GM20000 (cell line): ENCODE data around the gene TRAF2.

ENCODE experiments used
- DNase-seq: peaks from one replicate; pipeline ENCODE4 v3.0.0; 2012; ENCODE audit warnings: low spot score
- TF ChIP-seq, protein P1 (sequence below): IDR thresholded peaks from 2 replicates; pipeline ENCODE4 v1.5.1; 2012; ENCODE audit warnings: mild to moderate bottlenecking, control low read depth; ENCODE audit errors: extremely low read depth, missing control alignments

TRAF2 gene

GRCh38 chr9:136910901-136911245 is 24.6 kb downstream of the TRAF2 start:
- TF ChIP-seq, protein P1, sequence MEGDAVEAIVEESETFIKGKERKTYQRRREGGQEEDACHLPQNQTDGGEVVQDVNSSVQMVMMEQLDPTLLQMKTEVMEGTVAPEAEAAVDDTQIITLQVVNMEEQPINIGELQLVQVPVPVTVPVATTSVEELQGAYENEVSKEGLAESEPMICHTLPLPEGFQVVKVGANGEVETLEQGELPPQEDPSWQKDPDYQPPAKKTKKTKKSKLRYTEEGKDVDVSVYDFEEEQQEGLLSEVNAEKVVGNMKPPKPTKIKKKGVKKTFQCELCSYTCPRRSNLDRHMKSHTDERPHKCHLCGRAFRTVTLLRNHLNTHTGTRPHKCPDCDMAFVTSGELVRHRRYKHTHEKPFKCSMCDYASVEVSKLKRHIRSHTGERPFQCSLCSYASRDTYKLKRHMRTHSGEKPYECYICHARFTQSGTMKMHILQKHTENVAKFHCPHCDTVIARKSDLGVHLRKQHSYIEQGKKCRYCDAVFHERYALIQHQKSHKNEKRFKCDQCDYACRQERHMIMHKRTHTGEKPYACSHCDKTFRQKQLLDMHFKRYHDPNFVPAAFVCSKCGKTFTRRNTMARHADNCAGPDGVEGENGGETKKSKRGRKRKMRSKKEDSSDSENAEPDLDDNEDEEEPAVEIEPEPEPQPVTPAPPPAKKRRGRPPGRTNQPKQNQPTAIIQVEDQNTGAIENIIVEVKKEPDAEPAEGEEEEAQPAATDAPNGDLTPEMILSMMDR = no peak
- no peak for DNase-seq

DNA sequence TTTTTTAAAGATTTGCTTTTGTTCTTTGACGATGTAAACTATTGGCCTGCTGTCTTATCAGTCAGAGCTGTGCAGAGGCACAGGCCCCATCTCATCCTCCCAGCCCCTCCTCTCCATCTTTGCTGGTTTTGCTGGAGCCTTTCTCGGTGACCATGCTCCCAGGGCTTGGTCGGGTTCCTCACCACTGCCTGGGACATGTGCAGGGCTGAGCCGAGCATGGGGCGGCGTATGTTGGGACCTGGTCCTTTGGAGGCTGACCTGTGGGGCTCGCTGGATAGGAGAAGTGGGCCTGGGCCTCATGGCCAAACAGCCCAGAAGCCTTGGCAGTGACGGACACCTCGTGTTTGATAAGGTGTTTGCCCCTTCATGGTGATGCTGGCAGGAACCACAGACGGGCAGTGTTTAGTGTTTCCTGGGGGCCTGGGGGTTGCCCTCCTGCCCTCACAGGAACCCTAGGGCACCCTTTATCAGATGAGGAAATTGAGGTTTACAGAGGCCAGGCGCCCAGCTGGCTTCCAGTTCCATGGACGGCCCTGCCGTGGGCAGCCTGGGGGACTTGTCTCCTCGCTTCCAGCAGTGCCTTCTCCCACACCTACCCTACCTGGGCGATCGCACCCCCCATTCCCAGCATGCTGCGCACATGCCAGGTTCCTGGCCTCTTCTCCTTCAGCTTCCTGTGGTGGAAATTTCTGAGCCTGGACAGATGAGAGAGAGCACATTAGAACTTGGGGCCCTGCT is 27.6 kb downstream of the TRAF2 start:
- TF ChIP-seq, protein P1 = no peak
- DNase-seq = no peak

DNA sequence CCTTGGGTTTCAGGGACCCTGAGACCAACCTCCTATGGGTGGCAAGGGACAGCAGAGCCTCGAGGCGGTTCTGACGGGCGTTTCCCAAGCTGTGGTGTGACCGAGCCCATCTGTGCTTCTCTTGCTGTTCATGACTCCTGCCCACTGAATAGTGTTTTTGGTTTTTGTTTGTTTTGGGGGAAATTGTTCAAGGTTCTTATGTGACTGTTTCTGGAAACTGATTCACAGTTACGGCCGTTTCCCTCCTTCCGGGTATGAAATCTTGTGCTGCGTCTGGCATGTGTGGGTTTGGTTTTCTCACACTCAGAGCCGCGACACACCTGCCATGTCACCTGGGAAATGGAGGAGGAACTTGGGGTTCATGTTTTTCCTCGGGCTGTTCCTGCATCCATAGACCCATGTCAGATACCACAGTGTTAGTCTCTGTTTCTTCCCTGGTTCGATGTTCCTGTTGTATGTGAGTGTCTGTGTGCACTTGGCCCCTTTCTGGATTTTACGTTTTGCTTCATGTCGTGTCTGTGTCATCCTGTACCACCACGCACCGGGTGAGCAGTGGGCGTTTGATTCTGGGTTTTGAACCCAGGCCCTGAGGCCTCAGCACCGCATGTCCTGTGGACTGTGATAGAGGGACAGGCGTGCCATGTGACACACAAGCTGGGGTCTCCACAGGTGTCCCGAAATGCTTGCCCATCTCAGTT is 29.5 kb downstream of the TRAF2 start:
- TF ChIP-seq, protein P1 = no peak

DNA sequence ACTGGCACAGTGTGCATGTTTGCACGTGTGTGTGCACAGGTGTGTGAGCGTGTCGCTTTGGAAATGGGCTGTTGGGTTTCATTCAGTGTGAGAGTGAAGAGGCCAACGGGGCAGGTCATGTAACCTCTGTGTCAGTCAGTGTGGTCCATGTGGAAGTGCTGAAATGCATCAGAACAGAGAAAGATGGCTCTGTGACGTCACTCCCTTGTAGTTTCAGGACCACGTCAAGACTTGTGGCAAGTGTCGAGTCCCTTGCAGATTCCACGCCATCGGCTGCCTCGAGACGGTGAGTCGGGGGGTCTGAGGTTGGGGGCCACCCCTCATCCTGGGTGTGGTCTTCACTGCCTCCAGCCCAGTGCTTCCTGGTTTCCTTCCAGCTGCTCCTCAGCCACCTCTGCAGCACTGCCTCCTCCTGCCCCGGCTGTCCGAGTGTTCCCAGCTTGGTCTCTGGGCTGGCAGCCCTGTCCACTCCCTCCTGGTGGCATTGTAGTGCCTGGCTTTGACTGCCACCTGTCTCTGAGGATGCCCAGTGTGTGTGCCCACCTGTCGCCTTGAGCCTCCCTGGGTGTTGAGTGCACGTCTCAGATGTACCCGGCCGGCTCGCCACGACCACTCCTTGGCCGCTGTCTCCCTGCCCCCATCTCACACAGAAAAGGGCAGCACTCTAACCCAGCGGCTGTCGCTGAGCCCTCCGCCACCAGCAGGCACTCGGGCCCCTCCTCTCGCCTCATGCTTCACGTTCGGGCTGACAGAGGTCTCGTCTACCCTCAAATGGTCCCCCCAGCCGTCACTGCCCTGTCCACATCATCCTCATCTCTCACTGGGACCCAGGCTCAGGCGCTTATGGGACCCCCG is 30.2 kb downstream of the TRAF2 start:
- TF ChIP-seq, protein P1 = no peak

More for the DNA sequence above, 29.5 kb downstream of the TRAF2 start:
- no peak for DNase-seq

GRCh38 chr9:136917902-136918301 is 31.6 kb downstream of the TRAF2 start:
- DNase-seq = no peak
- TF ChIP-seq, protein P1 = no peak

More for the DNA sequence above, 30.2 kb downstream of the TRAF2 start:
- DNase-seq = no peak

- TF ChIP-seq, protein P1 = no peak
- no peak for DNase-seq
These were observed 33.8 kb downstream of the TRAF2 start for GRCh38 chr9:136920069-136920468.
